HUDEP-2 (cell line): ENCODE data around the gene PLXNB2.
"Not testable (repeated sequence)": the region's sequence is repeated elsewhere in the genome, so short reads cannot be mapped to it uniquely, and the experiment has no call there.

ENCODE experiments used
- DNase-seq, 76 experiments: peaks; one replicate each; lab custom pipeline; 2025; ENCODE audit not compliant: unreplicated experiment in 76 of 76; lab: John Stamatoyannopoulos, UW

The PLXNB2 gene

DNA sequence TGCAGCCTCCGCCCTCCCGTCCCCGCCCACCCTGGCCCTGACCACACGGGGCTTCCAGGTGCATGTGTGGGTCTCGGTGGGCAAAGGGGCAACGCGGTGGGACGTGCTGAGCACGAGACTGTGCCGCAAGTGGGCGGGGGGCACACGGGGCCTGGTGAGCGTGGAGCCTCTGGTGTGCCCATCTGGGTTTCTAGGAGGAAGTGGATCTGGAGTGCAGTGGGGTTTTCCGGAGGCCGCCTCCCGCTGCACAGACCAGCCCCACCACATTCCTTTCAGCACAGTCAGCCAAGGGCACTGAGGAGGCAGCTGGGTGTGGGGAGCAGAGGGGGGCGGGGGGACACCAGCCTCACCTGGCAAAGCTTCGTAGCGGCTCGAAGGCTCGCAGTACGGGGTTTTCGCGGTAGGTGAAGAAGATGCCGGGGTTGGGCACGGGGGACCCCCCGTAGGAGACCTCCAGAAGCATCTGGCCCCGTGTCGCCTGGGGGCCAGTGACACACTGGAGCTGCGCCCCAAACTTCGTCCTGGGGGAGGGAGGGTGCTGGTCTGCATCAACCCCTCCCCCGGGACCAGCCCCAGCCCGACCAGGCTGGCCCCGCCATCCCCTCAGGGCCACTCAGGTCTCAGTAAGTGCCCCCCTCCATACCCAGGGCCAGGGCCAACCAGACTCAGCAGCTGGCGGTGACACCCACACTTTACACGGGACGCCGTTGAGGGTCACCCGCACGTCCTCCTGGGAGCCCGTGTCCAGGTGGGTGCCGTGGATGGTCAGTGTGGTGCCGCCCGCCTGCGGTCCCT lies 24.9 kb downstream of the PLXNB2 start:
- no peak for DNase-seq

DNA sequence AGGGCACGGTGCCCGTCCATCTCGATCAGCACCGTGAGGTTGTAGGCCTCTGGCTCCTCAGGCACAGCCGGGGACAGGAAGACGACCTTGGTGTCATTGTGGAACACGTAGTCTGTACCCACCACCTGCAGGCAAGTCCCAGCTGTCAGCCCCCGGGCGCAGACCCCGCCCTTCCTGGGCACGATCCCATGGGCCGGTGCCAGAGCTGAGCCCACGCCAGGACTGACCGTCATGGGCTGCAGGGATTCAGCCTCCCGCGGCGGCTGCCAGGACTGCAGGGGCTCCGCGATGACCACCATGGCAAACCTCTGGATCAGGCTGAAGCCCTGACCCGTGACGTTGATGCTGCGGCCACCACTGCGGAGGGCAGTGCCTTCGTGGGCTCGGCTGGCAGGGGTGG lies 25.5 kb downstream of the PLXNB2 start:
- no peak for DNase-seq

DNA sequence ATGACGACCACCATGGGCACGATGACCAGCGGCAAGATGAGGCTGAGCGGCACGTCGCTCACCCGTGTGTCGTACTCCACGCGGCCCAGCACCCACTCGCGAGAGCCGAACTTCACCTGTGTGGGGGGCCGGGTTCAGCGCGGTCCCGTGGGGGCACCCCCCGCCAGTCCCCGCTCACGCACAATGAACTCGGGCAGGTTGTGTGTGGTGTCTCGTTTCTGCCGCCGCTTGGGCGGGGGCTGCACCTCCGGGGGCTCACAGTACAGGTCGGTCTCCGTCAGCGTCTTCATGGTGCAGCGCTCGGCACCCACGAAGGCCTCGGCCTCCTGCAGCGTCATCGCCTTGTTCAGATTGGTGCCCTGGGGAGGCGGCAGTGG lies 26.1 kb downstream of the PLXNB2 start:
- no peak for DNase-seq

DNA sequence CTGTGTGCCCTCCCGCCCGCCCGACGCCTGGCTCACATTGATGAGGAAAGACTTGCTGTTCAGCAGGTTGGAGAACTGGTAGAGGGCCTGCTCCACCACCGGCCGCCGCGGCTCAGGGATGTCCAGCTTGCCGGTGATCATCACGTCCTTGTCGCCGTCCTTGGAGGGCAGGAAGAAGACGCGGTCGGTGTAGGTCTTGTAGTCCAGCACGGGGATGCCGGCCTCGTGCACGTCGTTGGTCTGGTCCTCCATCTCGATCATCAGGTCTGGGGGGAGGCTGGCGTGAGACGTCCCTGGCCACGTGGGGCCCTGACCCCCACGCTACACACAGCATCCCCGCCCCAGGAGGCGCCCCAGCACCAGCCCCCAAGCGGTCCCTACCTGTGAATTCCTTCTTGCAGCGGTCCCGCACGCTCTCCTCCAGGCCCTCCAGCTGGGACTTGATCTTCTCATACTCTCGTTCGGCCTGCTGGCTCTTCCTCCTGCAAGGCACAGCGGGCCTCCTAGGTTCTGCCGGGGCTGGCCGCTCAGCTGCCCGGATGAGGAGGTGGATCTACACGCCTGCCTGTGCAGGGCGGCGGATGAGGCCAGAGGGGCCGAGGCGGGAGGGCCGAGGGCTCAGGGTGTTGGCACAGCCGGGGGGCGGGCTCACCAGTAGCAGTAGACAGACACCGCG lies 26.6 kb downstream of the PLXNB2 start:
- no peak for DNase-seq

DNA sequence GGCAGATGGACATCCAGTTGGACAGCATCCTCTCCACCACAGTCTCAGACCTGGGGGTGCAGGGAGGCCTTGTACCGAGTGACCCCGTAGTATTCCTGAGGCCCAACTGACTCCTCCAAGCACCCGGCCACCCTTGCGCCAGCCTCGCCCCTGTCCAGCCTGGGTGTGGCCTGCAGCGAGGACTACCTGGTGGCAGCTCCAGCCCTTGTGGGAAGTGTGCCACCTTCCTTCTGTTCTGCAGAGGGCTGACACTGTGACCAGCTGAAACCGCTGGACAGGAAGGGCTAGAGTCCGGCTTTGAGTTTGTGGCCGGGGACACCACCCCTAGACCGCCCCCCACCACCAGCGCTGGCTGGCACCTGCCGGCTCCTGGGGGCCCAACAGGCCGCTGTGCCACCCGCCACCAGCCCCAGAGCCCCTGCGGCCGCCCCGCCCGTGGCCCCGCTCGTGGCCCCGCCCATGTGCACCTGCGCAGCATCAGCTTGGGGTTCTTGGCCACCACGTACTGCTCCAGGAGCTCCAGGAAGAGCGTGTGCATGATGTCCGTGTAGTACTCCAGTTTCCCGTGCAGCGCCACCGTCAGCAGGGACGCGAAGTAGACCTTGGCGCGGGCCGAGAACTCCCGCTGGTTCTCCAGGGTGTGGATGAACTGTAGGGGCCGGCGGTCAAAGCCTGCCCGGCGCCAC lies 27.3 kb downstream of the PLXNB2 start:
- DNase-seq = no peak

DNA sequence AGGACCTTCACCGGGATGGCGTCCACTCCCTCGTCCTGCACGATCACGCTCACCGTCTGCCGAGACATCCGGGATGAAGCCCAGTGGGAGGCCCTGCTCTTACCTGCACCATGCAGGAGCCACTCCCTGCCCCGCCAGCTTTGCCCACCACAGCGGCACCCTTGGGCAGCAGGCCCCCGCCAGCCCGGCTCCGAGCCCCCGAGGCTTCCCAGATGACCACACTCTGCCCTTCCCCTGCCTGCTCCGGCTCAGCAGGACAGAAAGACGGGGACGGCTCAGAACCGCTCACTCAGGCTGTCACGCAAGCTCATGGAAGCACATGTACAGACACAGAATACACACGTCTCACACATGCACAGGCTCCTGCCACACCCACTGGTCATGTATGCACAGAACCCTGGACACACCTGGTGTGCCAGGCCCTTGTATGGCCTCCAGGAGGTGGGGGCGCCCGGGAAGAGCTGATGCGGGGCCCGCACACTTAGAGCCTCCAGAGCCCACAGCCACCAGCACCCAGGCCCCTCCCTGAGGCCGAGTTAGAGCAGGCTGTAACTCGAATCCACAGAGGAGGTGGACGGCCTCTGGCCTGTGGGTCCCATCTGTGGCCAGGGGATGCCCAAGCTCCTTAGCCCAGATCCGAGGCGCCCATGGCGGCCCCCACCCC lies 28.4 kb downstream of the PLXNB2 start:
- DNase-seq = no peak

DNA sequence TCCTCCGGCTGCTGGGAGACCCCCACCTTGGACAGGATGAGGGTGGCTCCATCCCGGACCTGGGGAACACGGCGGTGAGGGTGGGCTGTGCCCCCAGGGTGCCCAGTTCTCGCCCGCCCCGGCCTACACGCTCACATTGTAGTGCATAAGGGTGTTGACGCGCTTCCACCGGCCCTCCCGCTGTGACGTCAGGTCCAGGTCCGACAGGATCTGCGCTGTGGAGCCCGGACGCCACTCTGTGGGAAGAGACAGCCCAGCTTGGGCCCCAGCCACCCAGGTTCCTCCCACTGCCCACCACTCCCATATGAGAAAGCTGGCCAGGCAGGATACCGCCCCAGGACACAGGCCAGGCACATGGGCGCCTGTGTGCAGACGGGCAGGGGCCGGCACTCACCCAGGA lies 29.0 kb downstream of the PLXNB2 start:
- no peak for DNase-seq

DNA sequence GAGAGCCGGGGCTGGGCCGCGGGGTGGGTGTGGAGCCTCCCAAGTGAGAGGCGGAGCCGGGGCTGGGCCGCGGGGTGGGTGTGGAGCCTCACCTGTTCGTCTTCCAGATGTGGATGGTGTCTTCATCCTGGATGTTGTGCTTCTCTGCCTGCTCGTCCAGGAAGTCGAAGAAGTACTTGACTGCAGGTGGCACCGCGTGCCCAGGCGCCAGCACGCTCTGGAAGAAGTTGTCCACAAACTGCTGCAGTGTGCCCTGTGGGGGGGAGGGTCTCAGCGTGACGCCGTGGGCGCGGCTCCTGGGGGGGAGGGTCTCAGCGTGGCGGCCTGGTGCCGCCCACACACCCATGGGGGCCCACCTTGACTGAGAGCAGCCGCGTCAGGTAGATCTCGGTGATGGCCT lies 29.7 kb downstream of the PLXNB2 start:
- DNase-seq = no peak

DNA sequence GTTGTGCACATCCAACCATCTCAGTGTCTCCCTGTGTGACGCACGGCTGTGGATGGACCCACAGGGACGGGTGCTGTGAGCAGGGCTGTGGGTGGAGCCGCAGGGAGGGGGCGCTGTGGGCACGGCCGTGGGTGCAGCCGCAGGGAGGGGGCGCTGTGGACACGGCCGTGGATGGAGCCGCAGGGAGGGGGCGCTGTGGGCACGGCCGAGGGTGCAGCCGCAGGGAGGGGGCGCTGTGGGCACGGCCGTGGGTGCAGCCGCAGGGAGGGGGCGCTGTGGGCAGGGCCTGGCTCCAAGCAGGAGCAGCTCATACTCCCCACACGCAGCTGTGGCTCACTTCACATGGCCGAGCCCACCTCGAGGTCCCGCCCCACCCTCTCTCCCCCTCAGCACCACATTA lies 31.3 kb downstream of the PLXNB2 start:
- DNase-seq = peak in 60 of 76 experiments; percentile 3 to 79 (median 48)

DNA sequence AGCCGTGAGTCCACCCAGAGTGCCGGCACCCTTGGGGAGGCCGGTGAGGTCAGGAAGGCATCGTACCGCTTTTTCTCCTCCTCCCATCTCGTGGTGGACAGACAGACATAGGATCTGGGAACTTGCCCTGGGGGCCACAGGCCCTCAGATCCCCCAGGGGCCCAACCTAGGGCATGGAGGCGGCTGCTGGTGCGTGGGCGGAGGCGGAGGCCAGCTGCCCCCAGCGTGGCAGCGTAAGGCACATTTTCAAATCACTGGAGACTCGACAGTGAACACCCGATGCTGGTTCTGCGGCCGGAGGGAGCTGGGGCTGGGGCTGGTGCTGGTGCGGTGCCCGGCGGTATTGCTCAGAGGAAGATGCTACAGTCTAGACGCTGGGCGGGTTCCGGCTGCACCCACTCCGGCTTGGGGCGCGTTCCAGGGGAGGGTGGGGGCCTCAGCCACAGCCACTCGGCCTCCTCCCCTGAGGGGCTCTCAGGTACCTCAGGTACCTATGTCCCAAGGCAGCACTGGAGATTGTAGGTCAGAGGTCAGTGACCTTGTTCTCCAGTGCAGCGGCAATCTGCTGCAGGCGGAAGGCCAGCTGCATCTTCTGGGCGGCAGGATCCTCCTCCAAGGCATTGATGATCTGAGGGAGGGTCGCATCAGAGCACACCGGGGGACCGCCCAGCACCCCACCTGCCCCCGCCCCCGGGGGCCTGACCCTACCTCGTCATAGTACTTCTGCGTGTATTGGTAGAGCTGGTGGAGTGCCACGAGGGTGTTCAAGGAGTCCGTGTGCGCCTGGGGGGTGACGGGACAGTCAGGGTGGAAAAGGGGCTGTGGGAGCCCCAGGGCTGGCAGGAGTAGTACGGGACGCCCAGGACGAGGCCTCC lies 32.0 kb downstream of the PLXNB2 start:
- DNase-seq = no peak

DNA sequence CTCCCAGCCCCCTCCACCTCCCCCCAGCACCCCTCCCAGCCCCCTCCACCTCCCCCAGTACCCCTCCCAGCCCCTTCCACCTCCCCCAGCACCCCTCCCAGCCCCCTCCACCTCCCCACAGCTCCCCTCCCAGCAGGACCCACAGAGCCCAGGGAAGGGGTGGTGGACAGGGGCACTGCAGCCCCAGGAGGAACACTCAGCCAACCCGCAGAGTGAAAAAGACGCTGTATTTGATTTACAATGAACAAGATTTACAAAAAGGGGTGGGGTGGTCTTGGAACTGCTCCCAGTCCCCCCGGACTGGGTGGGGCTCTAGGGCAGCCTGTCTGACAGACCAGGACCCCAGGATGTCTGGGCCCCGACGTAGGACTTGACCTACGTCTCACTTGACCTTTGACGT lies 32.7 kb downstream of the PLXNB2 start:
- no peak for DNase-seq

DNA sequence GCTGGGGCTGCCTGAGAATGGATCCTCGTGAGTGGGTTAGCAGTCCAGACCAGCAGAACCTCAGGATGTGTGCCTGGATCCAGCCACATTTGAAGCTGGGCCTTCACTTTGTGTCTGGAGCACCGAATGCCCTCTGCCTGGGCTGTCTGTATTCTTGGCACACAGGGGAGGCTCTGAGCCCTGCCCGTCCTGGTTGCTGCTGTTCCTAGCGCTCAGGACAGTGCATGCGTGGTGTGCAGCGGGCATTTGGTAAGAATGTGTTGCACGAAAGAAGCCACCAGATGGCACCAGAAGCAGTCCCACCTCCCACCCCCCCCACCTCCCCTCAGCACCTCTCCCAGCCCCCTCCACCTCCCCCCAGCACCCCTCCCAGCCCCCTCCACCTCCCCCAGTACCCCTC lies 33.1 kb downstream of the PLXNB2 start:
- DNase-seq = peak in 48 of 76 experiments; percentile 6 to 64 (median 36)

DNA sequence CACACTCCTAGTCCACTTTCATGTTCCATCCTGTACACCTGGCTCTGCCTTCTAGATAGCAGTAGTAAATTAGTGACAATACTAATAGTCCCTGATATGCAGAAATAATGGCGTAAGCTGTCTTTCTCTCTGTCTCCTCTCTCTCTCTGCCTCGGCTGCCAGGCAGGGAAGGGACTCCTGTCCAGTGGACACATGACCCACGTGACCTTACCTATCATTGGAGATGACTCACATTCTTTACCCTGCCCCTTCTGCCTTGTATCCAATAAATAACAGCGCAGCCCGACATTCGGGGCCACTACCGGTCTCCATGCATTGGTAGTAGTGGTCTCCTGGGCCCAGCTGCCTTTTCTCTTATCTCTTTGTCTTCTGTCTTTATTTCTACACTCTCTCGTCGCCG lies 33.7 kb downstream of the PLXNB2 start:
- DNase-seq = not testable (repeated sequence)

DNA sequence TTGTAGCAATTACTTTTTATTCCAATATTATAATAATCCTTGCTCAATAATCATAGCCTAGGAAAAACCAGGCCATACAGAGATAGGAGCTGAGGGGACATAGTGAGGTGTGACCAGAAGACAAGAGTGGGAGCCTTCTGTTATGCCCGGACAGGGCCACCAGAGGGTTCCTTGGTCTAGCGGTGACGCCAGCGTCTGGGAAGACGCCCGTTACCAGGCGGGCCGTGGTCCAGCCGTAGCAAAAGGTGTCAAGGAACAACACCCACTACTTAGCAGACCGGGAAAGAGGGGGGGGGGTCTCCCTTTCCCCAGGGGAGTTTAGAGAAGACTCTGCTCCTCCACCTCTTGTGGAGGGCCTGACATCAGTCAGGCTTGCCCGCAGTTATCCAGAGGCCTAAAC lies 34.1 kb downstream of the PLXNB2 start:
- DNase-seq = peak in 1 of 76 experiments; percentile 21

DNA sequence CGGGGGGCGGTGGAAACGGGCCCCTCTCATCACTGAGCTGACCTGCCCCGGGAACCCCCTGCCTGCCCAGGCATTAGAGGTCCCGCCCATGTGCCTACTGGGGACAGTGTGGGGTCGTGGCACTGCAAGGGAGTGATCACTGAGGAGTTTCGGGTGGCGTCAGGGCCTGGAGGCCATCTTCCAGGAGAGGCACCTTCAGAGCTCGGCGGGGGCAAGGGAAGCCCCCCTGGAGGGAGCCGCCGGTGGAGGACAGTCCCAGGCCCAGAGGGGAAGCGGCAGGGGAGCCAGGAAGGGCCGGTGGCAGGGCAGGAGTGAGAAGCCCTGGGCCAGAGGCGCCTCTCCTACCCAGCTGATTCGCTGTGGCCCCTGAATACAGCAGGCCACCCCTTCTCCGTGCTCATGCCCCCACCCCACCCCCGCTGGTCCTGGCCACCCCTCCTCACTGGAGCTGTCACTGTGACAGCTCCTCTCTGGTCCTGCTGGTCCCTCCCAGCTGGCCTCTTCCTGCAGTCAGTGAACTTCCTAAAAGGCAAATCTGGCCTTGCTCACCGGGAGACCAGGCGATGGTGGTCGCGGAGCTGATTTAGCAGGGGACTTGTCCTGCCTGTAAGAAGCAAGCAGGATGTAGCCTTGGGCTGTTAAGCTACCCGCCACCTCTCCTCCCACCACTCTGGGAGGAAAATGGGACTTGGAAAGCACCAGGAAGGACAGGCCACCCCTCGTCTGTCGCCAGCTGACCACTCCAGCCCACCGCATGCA lies 35.2 kb downstream of the PLXNB2 start:
- no peak for DNase-seq

DNA sequence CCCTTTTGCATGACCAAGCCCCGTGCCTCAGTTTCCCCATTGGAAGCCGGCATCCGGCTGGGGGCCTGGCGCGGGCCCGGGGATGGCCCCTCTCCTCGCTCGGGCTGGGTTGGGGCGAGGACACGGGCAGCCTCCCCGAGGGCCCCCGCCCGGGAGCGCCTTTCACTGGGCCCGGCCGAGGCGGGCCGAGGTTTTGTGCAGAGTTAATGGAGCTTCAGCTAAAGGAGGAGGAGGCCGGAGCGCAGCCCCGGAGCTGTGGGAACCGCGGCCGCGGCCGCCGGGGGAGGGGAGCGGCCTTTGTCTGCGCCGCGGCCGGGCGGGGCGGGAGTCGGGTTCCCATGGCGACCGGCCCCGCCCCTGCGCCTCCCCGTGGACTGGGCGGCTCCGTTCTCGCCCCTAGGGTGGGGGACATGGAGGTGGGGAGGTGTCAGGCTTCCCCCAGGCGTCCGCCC lies 35.9 kb downstream of the PLXNB2 start:
- DNase-seq = peak in 57 of 76 experiments; percentile 11 to 76 (median 52)

DNA sequence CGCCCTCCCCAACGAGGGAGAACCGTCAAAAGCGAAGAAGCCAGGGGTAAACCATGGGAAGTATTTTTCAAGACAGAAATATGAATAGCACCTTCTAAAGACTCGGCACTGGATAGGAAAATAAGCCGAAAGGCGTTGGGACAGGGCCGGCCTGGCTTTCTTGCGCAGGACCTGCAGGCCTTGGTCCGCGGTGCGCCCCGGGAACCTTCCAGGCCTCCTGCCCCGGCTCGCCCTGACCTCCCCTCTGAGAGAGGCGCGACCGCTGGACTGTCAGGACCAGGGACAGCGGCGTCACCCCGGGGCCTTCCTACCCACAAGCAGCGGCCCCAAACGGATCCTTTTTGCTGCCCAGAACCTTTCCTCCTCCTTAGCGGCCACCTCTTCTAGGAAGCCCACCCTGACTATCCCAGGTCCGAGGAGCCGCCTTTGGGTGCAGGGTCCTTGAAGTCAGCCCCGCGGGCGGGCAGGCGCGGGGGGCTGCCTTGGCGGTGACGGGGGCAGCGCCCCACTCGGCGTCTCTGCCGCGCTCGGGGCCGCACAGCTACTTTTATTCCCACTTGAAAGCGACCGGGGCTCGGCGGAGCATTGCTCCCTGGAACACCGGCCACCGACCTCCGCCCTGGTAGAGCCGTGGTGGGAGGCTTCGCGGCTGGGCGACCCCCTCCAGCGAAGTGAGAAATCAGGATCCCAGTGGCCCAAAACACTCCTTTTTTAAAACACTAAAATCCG lies 36.6 kb downstream of the PLXNB2 start:
- DNase-seq = peak in 56 of 76 experiments; percentile 1 to 71 (median 41)

DNA sequence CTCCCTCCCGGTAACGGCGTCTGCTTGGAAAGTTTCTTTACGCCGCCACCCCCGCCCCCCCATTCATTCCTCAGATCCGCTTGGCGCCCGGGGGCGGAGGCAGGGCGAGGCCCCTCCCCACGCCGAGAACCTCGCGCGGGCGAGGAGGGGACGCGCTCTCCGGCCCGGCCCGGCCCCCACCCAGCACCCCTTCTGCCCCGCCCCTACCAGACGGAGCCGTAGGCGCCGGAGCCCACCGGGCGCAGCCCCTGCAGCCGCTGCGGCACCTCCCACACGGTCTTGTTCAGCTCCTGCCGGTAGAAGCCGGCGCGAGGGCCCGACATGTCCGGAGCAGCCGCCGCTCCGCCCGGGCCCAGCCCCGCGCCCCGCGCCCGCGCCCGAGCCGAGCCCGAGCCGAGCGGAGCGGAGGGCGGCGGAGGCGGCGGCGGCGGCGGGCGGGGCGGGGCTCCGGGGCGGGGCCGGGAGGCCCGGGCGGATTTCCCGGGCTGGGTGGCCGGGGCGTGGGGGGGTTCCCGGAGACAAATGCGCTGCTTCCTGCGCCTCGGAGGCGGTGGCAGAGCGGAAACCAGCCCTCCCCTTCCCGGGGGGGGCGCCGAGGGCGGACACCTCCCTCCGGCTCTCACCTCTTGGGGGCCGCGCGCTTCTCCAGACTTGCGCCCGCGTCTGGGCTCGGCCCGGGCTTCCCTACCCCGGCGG lies 37.3 kb downstream of the PLXNB2 start, which contains the start of gene MAPK11:
MAPK11 (minus strand) TSS at position 411 of the 696 bp plus-strand sequence; CDS start at position 323, 88 bp downstream.
- DNase-seq = peak in 8 of 76 experiments; percentile 8 to 23 (median 14)
